Left renal pelvis (tissue), 4 donors: ENCODE results near the gene ITPR1. TPM values are rescaled to one million over a fixed set of nuclear protein-coding genes. Genes with fewer than 3 reads are reported as not detected.

Experiments used
- DNase-seq, 4 donors: peaks; one replicate each; pipeline ENCODE4 v3.0.0-alpha.2; 2013; ENCODE audit warnings: low read depth in 4 of 4, low spot score in 3 of 4
- polyA plus RNA-seq, 4 donors: library from polyadenylated mRNA; unstranded; fragments of 120-200 nt; gene quantifications; one replicate each; pipeline ENCODE4 v1.2.1, GENCODE V29; 2013; ENCODE audit not compliant: insufficient read length in 4 of 4

Gene ITPR1
- polyA plus RNA-seq, 4 donors, result 39.5 to 60.0 (median 57.1) TPM

DNA sequence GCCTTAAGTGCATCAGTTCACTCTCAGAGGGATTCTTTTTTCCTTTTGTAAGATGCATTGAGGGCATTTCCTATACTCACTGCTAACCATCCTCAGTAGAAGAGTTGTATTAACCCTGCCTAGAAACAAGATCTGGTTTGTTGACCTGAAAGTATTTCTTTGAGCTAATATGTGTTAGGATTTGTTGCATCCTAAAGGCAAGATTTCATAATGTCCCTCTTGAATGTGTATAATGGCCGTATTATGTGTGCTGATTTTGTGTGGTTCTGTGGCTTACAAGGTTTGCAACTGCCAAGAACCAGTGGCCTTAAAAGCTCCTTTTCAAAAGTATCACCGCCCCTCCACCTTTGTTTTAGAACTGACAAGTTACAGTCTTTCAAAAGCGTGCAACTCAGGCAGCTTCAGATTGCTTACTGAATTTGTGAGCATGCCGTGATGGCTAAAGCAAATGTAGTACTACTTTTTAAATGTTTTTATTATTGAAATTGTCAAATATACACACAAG, 304.1 kb downstream of the ITPR1 start:
- no peak for DNase-seq

DNA sequence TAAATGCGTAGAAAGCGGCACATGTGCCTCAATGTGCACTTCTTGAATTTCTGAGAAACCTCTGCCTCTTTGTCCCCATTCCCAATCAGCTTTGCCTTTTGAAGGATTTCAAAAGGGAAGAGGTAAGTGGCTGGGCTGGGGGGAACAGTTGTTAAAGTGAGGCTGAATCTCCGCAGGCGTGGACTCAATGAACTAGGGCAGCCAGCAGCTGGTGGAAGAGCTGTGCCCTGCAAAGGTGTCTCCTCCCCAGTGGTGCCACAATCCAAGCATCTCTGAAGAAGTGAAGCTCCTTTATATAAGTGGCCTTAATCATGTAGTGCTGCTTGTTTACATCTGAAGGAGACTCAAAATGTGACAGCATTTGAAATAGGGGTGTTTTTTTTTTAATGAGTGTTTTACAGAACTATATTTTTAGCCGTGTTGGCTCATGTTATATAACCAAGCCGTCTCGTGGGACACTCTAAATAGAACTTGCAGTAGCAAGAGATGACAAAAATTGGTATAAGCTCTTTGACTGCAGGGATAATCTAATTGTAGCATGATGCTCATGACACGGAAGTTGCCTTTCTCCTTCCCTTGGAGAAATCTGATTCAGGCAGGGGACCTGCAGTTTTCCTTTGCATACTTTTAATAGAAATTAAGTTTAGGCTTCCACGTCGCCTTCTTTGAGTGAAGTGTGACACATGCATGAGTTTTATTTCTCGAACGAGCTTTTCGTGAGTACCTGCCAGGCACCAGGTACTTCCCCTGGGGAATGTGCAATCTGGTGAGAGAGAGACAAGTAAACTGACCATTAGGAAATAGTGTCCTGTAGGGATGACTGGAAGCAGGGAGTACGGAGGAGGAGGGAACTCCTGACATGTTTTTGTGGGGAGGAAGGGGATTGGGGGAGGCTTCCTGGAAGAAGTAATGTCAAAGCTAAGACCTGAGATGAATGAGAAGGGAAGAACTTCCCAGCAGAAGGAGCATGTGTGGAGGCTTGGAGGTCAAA, 306.4 kb downstream of the ITPR1 start:
- no peak for DNase-seq

DNA sequence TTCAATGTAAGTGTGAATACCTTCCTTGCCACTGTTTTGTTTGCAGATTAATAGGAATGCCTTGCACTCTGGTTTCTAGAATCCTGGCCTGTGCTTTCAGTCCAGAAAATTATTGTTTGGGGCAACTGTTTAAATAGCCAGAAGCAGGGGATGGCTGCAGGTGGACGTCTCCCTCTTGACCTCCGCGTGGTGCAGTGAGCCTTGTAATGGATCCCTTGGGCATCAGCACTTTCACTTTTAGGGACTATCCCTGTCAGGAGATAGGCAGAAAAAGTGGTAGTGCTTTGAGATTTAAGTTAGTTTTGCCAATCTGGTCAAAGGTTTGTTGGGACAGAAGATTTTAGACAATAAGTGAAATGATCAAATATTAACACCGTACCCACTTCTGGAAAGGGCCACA, 307.4 kb downstream of the ITPR1 start:
- no peak for DNase-seq

DNA sequence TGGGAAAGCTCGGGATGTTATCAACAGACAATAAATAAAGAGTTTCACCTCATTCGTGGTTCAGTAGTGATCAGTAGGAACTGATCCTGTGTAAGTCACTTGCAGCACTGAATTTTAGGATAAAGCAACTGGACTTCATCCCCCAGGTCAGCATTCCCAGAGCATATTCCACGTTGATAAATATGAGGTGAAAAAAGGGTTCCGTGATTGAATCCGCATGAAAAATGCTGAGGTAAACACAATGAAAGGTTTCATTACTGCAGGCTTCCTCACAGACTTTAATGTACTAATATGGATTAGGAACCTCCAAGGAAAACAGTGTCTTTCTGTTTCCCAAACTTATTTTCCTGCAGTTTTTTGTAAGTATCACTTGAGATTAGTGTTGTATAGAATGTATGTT, 308.7 kb downstream of the ITPR1 start:
- DNase-seq, result no peak

DNA sequence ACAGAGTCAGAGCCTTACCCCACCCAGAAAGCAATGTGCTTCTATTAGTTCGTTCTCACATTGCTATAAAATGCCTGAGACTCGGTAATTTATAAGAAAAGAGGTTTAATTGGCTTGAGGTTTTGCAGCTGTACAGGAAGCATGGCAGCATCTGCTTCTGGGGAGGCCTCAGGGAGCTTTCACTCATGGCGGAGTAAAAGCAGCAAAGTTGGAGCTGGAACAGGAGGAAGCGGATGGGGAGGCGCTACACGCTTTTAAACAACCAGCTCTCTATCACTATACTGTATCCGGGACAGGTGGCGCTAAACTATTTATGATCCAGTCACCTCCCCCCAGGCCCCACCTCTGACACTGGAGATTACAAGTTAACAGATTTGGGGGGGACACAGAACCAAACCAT, 309.8 kb downstream of the ITPR1 start:
- DNase-seq, result no peak

DNA sequence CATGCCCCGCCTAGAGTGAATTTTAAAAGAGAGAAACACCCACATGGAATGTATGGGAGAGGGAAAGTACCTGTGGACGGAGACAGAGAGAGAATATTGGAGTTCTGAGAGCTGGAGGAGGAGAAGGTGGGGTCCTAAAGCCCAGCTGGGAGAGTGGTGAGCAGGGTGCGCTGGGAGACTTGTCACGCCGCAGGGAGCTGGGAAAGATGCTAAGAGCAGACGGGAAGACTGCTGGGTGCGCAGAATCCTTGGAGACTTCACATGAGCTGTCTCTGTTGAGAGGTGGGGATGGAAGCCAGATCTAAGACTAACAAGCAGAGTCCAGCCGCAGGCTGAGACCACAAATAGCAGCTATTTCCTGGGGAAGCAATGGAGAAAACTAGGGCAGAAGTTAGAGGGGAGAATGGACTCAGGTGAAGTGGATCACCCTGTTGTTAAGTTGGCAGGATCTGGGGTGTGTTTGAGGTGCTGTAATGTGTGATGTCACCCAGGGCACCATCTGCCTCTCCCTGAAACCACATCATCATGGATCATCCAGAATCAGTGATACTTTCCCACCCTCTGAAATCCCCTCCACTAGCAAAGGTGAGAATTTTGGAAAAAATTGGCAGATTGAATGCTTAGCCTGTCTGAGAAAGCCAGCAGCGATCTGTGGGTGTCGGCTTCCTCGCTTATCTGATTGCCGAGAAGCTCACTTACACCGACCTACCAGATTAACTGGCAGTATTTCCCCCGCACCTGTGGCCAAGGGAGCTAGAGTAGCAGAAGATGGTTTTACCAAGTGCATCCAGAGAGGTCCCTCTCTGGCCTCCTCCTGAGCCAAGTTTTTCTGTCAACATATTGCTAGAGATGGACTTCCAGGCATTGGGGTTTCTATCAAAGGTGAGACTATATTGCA, 311.3 kb downstream of the ITPR1 start:
- no peak for DNase-seq

DNA sequence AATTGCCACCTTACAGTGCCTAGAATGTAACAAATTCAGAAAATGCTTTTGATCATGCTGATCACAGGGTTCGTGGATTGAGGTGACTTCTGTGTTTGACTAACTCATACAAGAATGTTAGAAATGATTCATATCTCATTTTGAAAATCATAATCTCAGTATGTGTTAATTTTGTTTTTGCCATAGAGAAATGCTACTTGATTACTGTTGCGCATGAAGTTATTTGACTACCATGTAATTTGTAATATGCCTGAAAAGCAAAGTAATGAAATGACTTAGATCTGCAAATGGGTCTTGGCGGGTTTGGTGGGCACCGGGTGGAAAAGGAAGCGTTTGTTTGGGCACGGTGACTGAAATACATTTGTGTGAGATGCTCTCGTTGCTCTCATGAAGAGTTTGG, 312.5 kb downstream of the ITPR1 start:
- DNase-seq, result no peak

DNA sequence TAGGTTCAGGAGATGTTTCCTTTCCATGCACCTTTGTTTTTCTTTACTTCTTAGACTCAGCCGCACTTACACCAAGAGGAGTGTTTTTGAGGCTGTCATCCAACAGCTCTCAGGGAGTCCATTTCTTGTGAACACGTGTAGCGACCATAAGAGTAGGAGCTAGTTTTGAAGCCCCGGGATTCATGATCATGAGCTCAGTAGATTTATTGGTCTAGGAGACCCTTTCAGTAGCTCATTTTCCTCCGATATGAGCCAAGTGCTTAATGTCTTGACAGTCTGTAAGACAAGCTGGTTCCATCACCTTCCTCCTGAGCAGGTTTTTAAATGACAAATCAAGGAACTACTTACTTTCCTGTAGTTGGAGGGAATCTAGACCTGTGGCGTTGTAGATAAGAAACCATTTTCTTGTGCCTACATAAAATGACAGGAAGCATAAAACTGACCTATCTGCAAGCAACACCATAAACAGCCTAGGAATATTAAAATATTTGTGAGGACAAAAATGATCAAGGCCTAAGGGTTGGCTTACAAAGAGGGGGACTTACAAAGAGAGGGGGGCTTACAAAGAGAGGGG, 313.5 kb downstream of the ITPR1 start:
- DNase-seq, result no peak

DNA sequence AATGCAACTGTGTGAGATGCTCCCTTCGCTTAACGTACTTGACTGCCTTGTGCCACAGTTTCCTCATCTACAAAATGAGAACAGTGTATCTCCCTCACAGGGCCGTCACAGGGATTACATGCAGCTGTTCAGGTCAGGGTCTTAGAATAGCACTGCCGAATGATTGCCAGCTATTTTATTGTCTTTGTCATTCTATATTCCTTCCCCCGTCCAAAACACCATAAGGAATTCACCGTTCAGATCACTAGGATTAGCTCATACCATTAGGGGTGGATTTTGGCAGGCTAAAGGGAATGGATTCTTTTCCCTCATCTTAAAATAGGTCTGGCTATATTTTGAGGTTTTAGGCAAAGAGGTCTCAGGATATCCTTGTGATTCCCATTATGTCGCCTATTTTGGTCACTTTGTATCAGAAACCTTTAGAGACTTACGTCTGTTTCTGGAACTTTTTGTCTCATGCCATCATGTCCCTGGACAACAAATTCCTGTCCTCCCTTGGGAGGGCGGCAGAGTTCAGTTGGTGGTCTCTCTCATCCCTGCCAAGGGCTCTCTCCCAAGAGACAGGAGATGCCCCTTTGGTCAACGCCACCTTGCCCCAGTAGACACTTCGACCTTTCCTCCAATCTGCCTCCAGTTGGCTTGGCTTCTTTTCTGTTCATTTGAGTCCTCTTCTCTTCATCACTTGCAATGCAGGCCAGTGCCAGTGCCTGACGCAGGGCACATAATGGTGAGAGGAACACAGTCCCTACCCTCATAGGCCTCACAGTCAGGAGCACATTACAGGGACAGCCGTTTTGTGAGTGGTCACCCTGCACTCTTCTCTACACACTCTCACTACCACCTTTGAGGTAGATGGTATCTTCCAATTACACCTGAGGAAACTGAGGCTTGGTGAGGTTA, 314.5 kb downstream of the ITPR1 start:
- DNase-seq, result no peak

DNA sequence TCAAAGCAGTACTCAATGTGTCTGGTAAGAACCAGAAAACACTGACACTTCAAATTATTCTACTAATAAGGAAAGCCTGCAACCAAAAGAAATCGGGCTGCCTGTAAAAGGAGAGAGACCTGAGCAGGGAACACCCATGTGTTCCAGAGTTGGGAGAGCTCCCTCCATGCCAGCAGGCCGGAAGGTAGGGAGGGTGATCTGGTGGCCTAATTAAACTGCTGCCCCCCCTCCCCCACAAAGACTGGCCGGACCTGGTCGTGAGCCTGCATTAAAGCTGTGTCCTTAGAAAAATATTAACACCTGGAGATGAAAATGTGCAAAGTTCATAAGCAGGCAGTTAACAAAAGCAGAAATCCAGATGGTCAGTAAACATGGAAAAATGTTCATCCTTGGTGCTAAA, 315.5 kb downstream of the ITPR1 start:
- DNase-seq, result no peak

DNA sequence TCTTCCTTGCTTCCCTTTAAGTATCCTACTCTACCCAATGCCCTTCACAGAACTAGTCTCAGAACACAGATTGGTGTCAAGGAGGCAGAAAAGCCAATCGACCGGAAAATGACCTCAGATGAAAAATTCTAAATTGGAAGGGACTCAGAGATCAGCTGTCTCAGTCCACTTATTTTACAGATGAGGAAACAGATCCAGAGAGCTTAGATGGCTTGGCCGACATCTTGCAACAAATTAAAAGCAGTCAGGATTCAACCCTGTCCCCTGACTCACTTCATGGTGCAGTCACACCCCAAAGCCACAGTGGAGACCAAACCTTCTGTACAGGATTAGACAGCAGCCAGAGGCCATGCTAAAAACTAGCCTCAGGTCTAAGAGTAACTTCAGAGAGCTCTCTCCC, 316.8 kb downstream of the ITPR1 start:
- no peak for DNase-seq

DNA sequence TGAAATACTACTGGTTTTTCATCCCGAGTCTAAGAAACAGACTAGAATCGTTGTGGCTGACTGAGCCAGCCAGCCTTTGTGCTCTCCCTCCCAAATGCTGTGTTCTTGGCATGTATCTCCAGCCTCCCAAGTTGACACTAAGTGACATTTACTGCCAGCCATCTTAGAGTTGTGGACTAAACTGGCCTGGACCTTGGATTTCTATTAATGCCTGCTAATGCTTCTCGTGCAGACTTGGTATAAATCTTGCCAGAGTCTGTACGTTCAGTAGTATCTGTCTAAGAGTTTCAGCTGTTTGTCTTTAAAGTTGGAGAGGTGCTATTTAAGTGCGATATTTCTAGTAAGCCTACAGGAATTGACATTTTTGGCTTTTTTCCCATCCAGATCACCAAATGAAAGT, 319.4 kb downstream of the ITPR1 start:
- DNase-seq, result no peak

DNA sequence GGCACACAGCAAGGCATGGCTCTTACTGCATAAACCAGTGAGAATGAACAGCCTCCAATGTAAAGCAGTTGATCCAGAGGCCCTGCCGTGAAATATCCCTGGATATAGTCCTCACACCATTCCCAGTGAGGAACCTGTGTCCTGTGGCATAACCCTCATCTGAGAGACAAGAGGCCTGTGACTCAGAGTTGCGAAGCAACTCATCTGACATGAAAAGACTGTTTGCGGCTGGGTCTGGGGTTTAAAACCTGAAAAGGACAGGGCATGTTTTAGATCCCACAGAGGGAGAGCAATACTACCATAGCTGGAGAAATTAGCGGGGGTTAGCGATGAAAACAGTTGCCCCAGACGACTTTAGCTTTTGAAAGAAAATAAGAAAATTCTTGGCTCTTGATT, 320.8 kb downstream of the ITPR1 start:
- no peak for DNase-seq

DNA sequence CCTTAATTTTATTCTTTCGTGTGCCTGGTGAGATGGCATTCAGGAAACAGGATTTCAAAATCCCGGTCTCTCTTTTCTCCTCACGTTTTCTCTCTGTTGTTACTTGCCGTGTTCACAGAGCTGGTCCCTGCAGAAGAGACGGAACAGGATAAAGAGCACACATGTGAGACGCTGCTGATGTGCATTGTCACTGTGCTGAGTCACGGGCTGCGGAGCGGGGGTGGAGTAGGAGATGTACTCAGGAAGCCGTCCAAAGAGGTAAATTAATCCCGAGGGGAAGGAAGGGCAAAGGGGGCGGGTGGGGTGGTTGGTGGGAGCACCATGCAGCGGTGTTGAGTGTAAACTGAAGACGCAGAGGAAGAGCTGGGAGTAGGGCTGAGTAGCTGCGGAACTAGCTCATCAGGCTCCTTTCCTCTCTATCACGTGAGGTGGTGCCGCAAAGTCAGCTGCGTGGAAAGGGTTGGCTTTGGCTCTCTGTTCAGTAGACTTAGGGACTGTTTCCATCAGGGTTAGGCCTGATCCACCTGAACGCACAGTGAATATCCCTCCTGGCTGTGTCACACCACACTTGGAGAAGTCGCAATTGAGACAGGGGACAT, 321.3 kb downstream of the ITPR1 start:
- DNase-seq, result no peak

DNA sequence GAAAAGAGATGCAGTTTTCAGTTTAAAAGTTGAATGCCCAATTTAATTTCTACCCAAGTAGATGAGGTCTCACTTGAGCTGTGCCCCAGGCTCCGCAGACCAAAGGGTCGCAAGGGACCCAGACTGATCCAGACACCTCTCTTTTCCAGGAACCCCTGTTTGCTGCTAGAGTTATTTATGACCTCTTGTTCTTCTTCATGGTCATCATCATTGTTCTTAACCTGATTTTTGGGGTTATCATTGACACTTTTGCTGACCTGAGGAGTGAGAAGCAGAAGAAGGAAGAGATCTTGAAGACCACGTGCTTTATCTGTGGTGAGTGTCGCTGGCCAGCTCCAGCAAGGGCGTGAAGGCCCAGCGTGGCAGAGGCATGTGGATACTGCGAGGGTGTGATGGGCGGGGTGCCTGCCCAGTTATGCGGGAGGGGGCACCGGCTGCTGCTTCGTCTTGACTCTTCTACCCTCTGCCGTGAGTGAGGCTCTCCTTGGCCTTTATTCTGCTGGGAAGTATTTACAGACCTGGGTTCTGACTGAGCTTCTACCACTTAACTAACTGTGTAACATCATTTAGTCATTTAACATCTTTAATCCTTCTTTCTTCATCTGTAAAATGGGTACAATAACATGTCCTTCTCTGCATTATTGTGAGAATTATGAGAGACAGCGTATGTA, 321.9 kb downstream of the ITPR1 start:
- DNase-seq, result no peak

DNA sequence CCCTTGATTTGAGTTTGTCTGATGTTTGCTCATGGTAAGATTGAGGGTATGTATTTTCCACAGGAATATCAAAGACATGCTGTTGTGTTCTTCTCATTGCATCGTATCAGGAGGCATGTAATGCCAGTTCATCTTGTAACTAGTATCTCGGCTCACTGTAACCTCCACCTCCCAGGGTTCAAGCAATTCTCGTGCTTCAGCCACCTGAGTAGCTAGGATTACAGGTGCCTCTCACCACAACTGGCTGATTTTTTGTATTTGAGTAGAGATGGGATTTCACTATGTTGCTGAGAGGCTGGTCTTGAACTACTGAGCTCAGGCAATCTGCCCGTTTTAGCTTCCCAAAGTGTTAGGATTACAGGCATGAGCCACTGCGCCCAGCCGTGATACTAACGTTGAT, 323.2 kb downstream of the ITPR1 start:
- no peak for DNase-seq

DNA sequence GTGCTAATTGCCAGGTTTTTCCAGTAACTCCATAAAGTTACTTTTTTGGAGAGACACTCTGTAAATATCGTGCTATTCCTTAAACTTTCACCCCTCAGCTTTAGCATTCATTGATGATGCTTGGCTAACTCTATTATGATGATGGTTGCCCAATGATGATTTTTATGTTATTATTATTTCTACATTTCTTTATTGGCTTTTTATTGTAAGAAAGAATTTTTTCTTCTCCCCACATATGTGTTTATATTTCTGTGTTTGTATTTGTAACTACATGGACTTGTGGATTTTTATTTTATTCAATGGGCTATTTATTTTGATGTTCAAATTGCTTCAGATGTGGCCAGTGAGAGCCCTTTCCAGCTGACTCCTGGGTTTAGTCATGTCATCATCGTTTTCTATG, 323.6 kb downstream of the ITPR1 start:
- DNase-seq, result no peak

DNA sequence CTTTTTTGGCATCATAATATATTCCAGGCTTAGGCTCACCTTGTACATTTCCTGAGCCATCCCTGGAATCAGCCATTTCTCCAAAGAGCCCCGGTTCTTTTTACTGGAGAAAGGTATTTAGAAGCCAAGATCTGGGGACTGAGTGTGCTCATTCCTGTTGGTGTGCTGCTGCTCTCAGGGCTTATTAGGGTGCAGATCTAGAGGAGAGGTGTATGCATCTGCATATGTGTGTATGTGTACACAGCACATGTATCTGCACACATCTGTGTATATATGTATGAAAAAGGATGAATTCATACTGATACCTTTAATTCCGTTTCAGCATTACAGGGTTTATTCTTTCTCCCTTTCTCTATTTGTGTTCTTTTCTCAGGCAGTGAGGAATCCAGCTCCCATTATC, 324.0 kb downstream of the ITPR1 start:
- no peak for DNase-seq

DNA sequence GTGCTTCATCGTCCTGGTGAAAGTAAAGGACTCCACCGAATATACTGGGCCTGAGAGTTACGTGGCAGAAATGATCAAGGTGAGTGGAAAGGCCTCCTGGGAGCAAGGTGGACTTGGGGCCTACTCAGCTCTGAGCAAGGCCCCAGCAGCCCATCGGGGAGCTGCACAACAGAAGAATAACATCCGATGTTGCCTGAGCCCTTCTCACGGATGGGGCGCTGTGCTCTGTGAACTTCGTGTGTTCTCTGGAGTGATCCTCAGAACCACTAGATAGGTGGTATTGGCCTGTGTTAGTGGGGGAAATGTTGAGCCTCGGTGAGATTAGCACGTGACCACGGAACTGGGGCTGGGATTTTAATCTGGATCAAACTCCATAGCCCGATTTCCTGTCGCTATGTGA, 325.0 kb downstream of the ITPR1 start:
- DNase-seq, result no peak
